ENCODE data around the gene ZMYND11.
"Not testable (repeated sequence)": the region's sequence is repeated elsewhere in the genome, so short reads cannot be mapped to it uniquely, and the experiment has no call there.

ZMYND11 gene

DNA sequence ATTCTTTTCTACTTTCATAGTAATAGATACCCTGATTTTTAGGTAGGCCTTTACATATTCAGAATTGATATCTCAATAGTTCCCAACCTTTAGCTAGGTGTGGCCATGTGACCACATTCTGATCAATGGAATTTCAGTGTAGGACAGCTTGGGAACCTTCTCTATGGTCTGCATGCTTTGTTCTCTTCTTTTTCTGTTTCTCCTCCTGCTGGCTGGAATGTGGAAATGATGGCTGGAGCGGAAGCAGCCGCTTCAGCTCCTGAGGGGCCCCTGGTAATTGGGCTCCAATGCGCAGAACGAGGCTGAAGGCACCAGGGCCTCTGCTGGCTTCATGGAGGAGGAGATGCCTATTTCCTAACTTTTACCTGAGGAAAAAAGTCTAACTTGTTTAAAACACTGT lies 152.6 kb downstream of the ZMYND11 start:
- DNase-seq, result no peak

DNA sequence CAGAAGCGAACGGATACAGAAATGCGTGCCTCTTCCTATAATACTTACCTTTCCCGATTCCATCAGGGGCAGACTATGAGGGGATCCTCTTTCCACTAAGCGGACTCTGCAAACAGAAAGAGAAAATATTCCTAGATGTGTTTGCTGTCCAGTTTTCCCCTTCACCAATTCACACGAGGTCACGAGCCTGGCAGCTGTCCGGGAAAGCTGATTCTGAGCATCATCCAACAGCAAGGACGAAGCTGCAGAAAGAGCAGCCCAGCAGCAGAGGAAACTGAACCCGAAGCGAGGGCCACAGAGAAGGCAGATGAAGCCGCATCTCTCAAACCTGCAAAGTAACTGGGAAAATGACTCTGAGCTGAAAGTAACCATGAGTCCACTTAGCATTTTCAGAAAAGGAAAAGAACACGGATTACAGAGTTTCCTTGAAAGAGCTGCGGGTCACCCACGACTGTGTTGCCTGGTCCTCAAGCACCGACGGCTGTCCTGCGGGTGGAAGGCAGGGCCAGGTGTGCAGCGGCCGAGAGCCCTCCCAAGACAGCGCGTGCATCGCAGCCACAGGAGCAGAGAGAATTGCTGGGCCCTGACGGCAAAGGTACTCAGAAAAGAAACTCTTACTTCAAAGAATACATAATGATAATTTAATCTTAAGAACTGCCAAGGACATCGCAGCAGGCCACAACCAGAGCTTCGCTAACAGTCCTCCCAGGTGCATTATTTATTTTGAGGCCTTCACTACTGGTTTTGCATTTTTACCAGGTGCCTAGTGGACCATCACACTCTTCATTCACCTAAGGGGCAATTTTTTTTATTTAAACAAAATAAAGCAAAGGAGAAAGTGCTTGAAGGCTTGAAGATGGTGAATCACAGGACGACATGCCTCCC lies 153.3 kb downstream of the ZMYND11 start:
- DNase-seq, result no peak

DNA sequence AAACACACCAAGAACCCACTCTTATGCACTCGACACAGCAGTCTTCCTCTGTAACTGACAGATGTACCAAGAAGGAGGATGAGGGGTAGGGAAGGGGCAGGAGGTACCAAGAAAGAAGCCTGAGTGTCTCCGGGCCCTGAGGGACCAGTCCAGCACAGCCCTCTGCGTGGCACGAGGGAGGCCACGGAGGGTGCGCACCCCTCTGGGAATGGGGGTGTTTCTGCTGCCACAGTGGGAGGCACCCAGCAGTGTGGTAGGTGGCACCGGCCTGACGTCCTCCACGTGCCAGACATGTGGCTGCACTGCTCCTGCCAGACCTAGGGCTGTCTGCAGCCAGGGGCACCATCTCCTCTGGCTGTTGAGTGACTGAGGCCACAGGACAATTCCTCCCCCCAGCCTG lies 154.3 kb downstream of the ZMYND11 start:
- DNase-seq, result no peak

DNA sequence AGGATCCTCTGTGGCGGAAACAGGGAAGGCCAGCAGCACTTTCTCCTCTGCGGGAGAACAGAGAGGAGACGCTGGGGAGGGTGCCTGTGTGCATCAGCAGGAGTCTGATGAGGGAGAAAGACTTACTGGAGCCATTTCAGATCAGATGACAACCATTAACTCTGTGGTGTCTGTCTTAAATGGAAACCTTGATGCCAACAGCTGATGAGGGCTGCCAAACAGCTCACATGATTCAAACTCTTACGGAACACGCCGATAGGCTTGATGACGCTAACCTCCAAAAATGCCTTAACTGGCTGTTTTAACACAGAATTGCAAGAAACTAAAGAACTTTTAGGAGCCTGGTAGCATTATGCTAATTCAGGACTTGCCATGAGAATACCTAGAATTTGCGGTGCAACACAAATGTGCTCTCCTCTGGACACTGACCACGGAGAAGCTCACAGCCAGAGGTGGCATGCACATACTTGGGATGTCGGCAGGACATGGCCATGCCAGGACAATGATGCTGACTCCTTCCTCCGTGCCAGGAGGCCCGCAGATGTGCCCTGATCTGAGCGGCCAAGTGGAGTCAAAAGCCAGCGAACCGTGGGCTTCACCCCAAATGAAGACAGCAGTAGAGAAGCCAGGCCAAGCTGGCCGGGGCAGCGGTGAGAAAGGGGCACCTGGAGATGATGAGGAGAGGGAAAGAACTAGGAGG lies 154.9 kb downstream of the ZMYND11 start:
- DNase-seq, result no peak

DNA sequence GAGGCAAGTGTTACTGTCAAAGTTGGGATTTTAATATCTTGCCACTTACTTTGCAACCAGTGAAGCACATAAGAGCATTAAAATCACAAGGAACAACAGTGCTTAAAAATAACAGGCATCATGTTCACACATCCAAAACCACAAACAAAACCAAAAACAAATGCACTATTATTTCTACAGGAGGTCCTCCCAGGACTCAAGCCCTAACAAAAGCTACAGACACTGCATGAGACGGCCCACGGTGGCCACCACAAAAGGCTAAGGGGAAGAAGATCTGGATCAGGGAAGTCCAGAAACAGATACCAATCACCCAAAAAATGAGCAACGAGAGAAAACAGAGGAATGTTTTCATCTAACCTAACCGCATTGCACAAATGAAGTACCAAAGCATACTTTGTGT lies 158.4 kb downstream of the ZMYND11 start:
- DNase-seq, result no peak

DNA sequence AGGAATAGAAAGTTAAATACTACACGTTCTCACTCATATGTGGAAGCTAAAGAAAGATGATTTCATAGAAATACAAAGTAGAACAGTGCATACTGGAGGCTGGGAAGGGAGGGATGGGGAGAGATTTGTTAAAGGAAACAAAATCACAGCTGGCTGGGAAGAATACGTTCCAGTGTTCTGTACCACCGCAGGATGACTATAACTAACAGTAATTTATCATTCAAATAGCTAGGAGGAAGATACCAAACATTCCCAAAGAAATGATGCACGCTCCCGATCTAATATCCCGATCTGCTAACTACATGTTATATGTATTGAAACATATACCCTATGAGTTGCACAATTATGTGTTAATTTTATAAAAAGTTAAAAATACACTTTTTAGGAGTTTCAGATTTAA lies 162.3 kb downstream of the ZMYND11 start:
- DNase-seq, result no peak

DNA sequence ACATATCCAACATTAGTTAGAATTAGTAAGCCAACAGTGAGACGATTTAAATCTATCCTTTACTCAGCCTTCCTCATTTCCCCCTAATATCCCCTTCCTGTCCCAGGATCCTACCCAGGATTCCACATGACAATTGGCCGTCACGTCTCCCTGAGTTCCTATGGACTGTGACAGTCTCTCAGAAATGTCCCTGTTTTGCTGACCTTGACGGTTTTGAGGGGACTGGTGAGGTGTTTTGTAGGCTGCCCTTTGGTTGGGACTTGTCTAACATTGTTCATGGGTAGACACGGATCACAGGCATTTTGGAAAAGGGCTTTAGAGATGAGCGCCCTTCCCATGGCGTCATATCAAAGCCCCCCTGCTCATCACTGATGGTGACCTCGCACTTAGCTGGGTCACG lies 162.8 kb downstream of the ZMYND11 start:
- no peak for DNase-seq

DNA sequence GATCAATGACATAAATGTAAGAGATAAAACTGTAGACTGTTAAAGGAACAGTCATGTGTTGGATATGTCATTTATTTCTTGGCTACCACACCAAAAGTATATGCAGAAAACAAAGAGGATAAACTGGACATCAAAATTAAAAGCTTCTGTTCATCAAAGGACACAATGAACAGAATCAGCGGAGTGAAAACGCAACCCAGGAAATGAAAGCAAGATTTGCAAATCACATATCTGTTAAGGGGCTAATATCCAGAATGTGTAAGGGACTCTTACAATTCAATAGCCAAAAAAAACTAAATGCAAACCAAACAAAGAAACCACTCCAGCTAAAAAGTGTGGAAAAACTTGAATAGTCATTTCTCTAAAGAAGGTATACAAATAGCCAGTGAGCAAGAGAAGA lies 164.3 kb downstream of the ZMYND11 start:
- DNase-seq, result no peak

DNA sequence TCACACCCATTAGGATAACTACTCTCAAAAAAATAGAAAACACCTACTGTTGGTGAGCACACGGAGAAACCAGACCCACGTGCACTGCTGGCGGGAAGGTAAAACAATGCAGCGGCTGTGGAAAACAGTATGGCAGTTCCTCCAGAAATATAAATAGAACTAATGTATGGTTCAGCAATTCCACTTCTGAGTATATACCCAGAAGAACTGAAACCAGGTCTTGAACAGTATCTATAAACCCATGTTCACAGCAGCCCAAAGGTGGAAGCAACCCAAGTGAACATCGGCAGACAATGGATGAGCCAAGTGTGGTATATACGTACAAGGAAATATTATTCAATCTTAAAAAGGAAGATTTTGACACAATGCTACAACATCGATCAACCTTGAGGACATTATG lies 164.7 kb downstream of the ZMYND11 start:
- no peak for DNase-seq

DNA sequence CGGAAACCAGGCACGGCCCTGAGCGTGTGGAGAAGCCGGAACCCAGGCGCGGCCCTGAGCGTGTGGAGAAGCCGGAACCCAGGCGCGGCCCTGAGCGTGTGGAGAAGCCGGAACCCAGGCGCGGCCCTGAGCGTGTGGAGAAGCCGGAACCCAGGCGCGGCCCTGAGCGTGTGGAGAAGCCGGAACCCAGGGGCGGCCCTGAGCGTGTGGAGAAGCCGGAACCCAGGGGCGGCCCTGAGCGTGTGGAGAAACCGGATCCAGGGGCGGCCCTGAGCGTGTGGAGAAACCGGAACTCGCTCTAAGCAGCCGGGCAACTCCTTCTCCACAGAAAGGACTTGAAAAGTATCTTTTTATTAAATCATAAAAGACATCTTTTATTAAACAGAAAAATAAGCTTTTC lies 165.3 kb downstream of the ZMYND11 start:
- not testable (repeated sequence) for DNase-seq

DNA sequence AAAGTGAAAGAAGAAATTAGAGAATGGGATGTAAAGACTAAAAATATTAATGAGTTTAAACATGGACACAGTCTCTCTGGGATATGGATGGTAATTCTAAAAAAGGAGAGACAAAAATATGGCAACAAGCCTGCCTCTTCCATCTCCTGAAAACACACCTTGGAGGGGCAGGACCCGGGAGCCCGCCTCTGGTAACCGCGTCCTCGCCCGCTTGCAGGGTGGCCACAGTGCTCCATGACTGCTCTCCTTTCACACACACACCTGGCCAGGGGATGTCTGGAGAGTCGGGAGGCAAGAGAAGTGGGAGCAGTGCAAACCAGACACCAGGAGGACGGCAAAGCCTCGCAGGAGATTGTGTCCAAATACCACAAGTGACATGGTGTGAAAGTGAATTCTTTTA lies 166.3 kb downstream of the ZMYND11 start:
- no peak for DNase-seq
